Brain microvascular endothelial cell (primary cell): ENCODE measurements around the gene ASCL1.

Experiments
- DNase-seq: peaks from one replicate; pipeline ENCODE4 v3.0.0-alpha.2; 2020
- H3K27ac ChIP-seq: fragments of 250-450 bp; sonication (Bioruptor Pico); 2 replicates; pipeline ENCODE4 v1.5.1; 2020; ENCODE audit warnings: mild to moderate bottlenecking, moderate library complexity
- H3K27me3 ChIP-seq: fragments of 250-450 bp; sonication (Bioruptor Pico); replicated peaks from 2 replicates; pipeline ENCODE4 v1.5.1; 2020; ENCODE audit warnings: mild to moderate bottlenecking
- H3K36me3 ChIP-seq: fragments of 250-450 bp; sonication (Bioruptor Pico); replicated peaks from 2 replicates; pipeline ENCODE4 v1.5.1; 2020; ENCODE audit warnings: mild to moderate bottlenecking
- H3K4me3 ChIP-seq: 2 replicates; pipeline ENCODE4 v1.5.1; 2011; ENCODE audit warnings: low read depth, mild to moderate bottlenecking, control low read depth, low read length, moderate library complexity
- CTCF ChIP-seq: IDR thresholded peaks from 2 replicates; pipeline ENCODE4 v1.5.1; 2011; ENCODE audit warnings: low read depth, mild to moderate bottlenecking, moderate library complexity, low read length, control low read depth, inconsistent platforms; ENCODE audit errors: missing control alignments
- in situ Hi-C: cut with HindIII; loops from 2 replicates; pipeline ENCODE4 v1.10.0; 2017; ENCODE audit warnings: low sequenced_read_pairs, low pct_ligation_motif_present

The ASCL1 gene

GRCh38 chr12:102921240-102921639, 36.2 kb upstream of the ASCL1 start:
- no peak for DNase-seq
- no peak overlapping the region for H3K27ac ChIP-seq
- no peaks in the 10 kb centered on the region for H3K36me3 ChIP-seq
- in situ Hi-C loops = no loop called here
- no peak overlapping the region for H3K4me3 ChIP-seq
- no peak for TF ChIP-seq CTCF
- H3K27me3 ChIP-seq = no peaks in the 10 kb centered on the region

GRCh38 chr12:102927220-102927619, 30.3 kb upstream of the ASCL1 start:
- Histone ChIP-seq H3K27ac (no peak overlapping the region), H3K36me3 (no peaks in the 10 kb centered on the region), H3K4me3 (no peak overlapping the region), H3K27me3 (no peaks in the 10 kb centered on the region)
- no peak for TF ChIP-seq CTCF
- in situ Hi-C loops = no loop called here
- no peak for DNase-seq

- no peaks in the 10 kb centered on the region for H3K27me3 ChIP-seq
- H3K4me3 ChIP-seq = no peak overlapping the region
- TF ChIP-seq CTCF = no peak
- H3K36me3 ChIP-seq = no peaks in the 10 kb centered on the region
- in situ Hi-C loops = no loop called here
- H3K27ac ChIP-seq = no peak overlapping the region
- no peak for DNase-seq
These were observed 24.3 kb upstream of the ASCL1 start for GRCh38 chr12:102933168-102933567.

DNA sequence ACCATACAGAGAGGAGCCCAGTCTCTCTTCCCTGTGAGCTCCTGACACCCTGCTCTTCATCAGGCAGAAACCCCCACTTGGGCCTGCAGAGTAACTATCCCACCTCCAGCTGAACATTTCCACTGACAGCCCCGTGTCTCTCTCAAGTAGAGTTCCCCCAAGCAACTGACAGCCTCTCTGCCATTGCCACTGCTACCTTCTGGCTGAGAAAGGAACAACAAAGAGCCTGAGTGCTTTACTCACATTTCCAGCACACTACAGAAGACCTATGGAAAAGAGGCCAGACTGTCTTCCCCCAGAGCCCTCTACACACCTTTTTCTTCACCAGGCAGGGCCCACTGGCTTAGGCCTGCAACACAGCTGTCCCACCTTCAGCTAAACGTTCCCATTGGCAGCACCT, 18.4 kb upstream of the ASCL1 start:
- no peak overlapping the region for H3K27ac ChIP-seq
- no peaks in the 10 kb centered on the region for H3K36me3 ChIP-seq
- no peak for DNase-seq
- no peak overlapping the region for H3K4me3 ChIP-seq
- no peak for TF ChIP-seq CTCF
- in situ Hi-C loops = no loop called here
- H3K27me3 ChIP-seq = no peaks in the 10 kb centered on the region

DNA sequence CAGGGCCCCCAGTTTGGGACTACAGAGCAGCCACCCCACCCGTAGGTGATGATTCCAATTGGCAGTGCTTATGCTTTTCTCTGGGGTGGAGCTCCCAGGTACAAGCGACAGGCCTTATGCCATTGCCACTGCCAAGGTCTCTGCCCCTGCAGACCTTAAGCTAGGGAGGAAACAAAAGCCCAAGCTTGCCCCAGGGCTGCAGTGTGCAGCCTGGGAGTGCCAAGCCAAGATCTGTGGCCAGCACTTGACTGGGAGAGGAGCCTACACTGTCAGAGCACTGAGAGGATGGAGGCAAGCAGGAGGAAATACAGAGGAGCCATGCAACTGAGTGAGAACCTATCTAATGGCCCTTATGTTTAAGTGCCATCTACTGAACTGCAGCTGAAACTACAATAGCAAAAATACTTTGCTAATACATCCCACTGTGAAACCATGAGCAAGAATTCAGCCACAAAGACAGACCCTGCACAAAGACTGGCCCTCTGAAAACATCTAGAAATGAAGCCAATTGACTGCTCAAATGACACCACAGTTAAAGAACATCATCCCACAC, 17.7 kb upstream of the ASCL1 start:
- H3K27me3 ChIP-seq = no peaks in the 10 kb centered on the region
- in situ Hi-C loops = no loop called here
- H3K4me3 ChIP-seq = no peak overlapping the region
- H3K36me3 ChIP-seq = no peaks in the 10 kb centered on the region
- TF ChIP-seq CTCF = no peak
- H3K27ac ChIP-seq = no peak overlapping the region
- DNase-seq = no peak

DNA sequence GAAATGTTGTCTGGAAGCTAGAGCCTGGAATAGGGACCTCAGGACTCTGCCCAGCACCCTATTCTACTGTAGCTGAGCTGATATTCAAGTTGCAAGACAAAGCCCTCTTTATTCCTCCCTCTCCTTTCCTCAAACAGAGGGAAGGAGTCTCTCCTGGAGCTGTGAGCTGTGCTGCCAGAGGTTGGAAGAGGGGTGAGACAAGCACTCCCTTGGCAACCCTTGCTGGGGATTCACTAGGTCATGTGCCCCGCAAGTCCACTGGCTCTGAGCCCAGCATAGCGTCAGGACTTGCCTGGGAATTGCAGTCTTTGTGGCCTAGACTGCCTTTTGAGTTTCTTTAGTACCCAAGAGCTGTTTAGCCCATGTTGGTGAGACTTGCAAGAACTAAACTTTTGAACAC, 11.4 kb upstream of the ASCL1 start:
- Histone ChIP-seq H3K27ac (no peak overlapping the region), H3K36me3 (no peaks in the 10 kb centered on the region), H3K27me3 (peaks cover 17% of the 10 kb centered on the region), H3K4me3 (no peak overlapping the region)
- DNase-seq = no peak
- in situ Hi-C loops = no loop called here
- TF ChIP-seq CTCF = no peak
